Activated CD4-positive, alpha-beta T cell treated with anti-CD3 and anti-CD28 coated beads, Interleukin-2, amount 10 ng/mL, durations not matched to agents 24 days and 14 days (primary cell): ENCODE results near the gene RAI1. TPM values are rescaled to one million over a fixed set of nuclear protein-coding genes. Genes with fewer than 3 reads are reported as not detected.
"Not testable (repeated sequence)": the region's sequence is repeated elsewhere in the genome, so short reads cannot be mapped to it uniquely, and the experiment has no call there.

Experiments
- DNase-seq: peaks from one replicate; pipeline ENCODE4 v3.0.0; 2022
- H3K27ac Mint-ChIP-seq: one replicate; pipeline ENCODE4 v1.8.0; 2022; ENCODE audit warnings: mild to moderate bottlenecking, mixed read lengths
- H3K27me3 Mint-ChIP-seq: one replicate; pipeline ENCODE4 v1.8.0; 2022; ENCODE audit warnings: mixed read lengths
- H3K36me3 Mint-ChIP-seq: one replicate; pipeline ENCODE4 v1.8.0; 2022; ENCODE audit warnings: low read depth, mild to moderate bottlenecking, mixed read lengths
- H3K4me1 Mint-ChIP-seq: one replicate; pipeline ENCODE4 v1.8.0; 2021; ENCODE audit warnings: mixed read lengths
- H3K4me3 Mint-ChIP-seq: one replicate; pipeline ENCODE4 v1.8.0; 2022; ENCODE audit warnings: mild to moderate bottlenecking, moderate library complexity, mixed read lengths
- H3K9me3 Mint-ChIP-seq: one replicate; pipeline ENCODE4 v1.8.0; 2021; ENCODE audit warnings: mixed read lengths
- intact Hi-C: fragments of 100-400 bp; cut with micrococcal nuclease; formaldehyde crosslinking; loops from one replicate; pipeline ENCODE4 v1.15.1; 2023
- total RNA-seq: library from RNA; stranded (reverse); gene quantifications from 2 replicates; pipeline ENCODE4 v1.2.3, GENCODE V29; 2022

RAI1 gene
- total RNA-seq, 1 donor from 2014 or later = 34.5 TPM

DNA sequence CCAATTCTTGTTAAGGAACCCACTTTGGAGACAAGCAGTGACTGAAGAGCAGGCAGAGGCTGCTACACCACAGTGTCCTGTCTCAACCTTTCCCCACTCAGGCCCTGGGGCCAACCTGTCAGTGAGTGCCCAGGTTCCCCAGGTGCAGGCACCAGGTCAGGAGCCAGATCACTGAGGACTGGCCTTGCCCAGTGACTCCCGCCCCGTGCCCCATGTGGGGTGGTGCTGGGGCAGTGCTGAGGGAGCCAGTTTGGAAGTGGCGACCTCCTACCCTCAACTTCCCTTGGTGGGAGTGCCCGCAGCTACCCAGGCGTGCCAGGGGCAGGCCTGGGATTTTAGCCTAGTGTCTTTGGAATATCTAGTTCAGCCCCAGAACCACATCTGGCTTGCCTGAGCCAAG is 126.2 kb downstream of the RAI1 start:
- H3K27me3 Mint-ChIP-seq = no peaks in the 10 kb centered on the region
- peak overlapping the region; percentile 36 for H3K27ac Mint-ChIP-seq
- peaks cover 30% of the 10 kb centered on the region for H3K36me3 Mint-ChIP-seq
- no peak overlapping the region for H3K4me3 Mint-ChIP-seq
- DNase-seq = no peak
- intact Hi-C loops = no loop called here
- H3K9me3 Mint-ChIP-seq = no peaks in the 10 kb centered on the region
- peaks cover 10% of the 10 kb centered on the region for H3K4me1 Mint-ChIP-seq

DNA sequence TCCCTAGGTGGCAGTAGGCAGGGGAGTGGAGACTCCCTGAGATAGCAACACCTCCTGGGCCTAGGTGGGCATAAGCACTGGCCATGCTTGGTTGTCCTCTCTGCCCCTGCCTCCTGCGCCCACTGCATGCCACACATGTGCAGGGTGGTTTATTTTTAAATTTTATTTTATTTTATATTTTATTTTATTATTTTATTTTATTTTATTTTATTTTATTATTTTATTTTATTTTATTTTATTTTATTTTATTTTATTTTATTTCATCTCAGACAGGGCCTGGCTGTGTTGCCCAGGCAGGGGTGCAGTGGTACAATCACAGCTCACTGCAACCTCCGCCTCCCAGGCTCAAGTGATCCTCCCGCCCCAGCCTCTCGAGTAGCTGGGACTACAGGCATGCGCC is 126.9 kb downstream of the RAI1 start:
- H3K4me3 Mint-ChIP-seq, H3K27ac Mint-ChIP-seq, H3K9me3 Mint-ChIP-seq, DNase-seq, H3K27me3 Mint-ChIP-seq, intact Hi-C loops: not testable (repeated sequence)
- Mint-ChIP-seq H3K36me3 (peaks cover 34% of the 10 kb centered on the region), H3K4me1 (peaks cover 10% of the 10 kb centered on the region)

DNA sequence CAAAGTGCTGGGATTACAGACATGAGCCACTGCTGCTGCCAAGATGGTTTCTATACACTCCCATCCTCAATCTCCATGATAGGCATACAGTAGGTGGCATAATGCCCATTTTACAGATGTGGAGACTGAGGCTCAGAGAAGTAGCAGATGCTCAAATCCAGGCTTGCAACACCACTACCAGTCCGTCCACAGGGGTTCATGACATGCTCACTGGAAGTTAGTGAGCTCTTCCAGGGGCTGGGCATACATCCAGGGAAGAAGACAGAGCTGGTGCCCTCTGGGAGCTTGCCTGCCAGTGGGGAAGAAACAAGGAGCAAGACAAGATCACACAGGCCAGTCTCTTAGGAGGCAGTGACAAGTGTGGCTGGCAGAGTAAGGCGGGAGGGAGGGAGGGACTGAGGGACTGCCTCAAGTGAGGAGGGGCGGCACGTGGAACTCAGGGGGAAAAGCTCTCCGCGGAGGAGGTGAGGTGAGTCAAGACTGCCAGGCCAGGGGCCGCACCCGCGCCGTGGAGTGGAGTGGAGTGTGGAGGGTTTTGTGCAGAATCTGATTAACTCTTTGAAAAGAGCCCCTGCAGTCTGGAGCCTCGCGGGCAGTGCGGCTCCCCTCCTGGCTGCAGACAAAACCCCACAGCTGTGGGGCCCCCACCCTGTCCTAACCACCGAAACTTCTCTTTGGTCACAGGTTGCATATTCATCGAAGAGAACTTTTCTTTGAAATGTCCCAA is 127.6 kb downstream of the RAI1 start:
- Mint-ChIP-seq H3K4me3 (no peak overlapping the region), H3K27ac (peak overlapping the region; percentile 61), H3K4me1 (peaks cover 10% of the 10 kb centered on the region), H3K9me3 (no peaks in the 10 kb centered on the region), H3K36me3 (peaks cover 34% of the 10 kb centered on the region), H3K27me3 (no peaks in the 10 kb centered on the region)
- DNase-seq = no peak
- intact Hi-C loops = no loop called here

- Mint-ChIP-seq H3K27ac (no peak overlapping the region), H3K36me3 (peaks cover 32% of the 10 kb centered on the region), H3K9me3 (no peaks in the 10 kb centered on the region), H3K27me3 (no peaks in the 10 kb centered on the region), H3K4me3 (no peak overlapping the region), H3K4me1 (peaks cover 10% of the 10 kb centered on the region)
- intact Hi-C loops = no loop called here
- DNase-seq = no peak
Measured at GRCh38 chr17:17809531-17810083, 128.3 kb downstream of the RAI1 start.

- no peak overlapping the region for H3K4me3 Mint-ChIP-seq
- no peaks in the 10 kb centered on the region for H3K9me3 Mint-ChIP-seq
Measured at GRCh38 chr17:17810084-17810894, 129.0 kb downstream of the RAI1 start.

DNA sequence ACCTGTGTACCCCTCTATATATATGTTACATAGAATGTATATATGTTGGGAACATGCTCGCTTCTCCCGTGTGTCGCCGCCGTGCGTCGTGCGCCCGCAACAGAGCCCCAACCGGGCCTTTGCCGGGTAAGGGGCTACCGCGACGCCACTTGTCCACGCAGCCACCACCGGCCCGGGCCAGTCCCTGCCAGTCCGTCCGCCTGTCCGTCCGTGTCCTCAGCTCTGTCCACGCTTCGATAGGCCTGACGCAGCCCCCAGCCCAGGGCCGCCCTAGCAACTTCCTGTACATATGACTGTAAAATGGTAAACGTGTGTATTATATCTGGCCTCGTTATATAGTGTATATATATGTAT is 129.6 kb downstream of the RAI1 start:
- H3K4me1 Mint-ChIP-seq = peaks cover 10% of the 10 kb centered on the region
- peaks cover 36% of the 10 kb centered on the region for H3K36me3 Mint-ChIP-seq
- no peak for DNase-seq
- no peaks in the 10 kb centered on the region for H3K27me3 Mint-ChIP-seq
- H3K9me3 Mint-ChIP-seq = no peaks in the 10 kb centered on the region
- intact Hi-C loops = no loop called here
- H3K4me3 Mint-ChIP-seq = no peak overlapping the region
- H3K27ac Mint-ChIP-seq = no peak overlapping the region

More at GRCh38 chr17:17810084-17810894, 129.0 kb downstream of the RAI1 start:
- H3K27me3 Mint-ChIP-seq = no peaks in the 10 kb centered on the region
- intact Hi-C loops = no loop called here
- H3K36me3 Mint-ChIP-seq = peaks cover 34% of the 10 kb centered on the region
- DNase-seq = no peak
- H3K4me1 Mint-ChIP-seq = peaks cover 10% of the 10 kb centered on the region
- H3K27ac Mint-ChIP-seq = no peak overlapping the region

- Mint-ChIP-seq H3K27ac (peak overlapping the region; percentile 56), H3K9me3 (no peaks in the 10 kb centered on the region), H3K27me3 (no peaks in the 10 kb centered on the region), H3K36me3 (peaks cover 42% of the 10 kb centered on the region), H3K4me1 (peaks cover 10% of the 10 kb centered on the region), H3K4me3 (no peak overlapping the region)
- no peak for DNase-seq
- intact Hi-C loops = loop anchor here (1.0 kb wide), 1 partner anchor 49 kb away; no protein-coding TSS in a partner anchor
Measured at GRCh38 chr17:17811381-17812210, 130.3 kb downstream of the RAI1 start.

GRCh38 chr17:17812211-17813054 is 131.2 kb downstream of the RAI1 start:
- H3K27ac Mint-ChIP-seq = no peak overlapping the region
- no peak overlapping the region for H3K4me3 Mint-ChIP-seq
- intact Hi-C loops = loop anchor here (1.0 kb wide), 1 partner anchor 48 kb away; no protein-coding TSS in a partner anchor
- H3K4me1 Mint-ChIP-seq = peaks cover 8% of the 10 kb centered on the region
- H3K9me3 Mint-ChIP-seq = no peaks in the 10 kb centered on the region
- H3K36me3 Mint-ChIP-seq = peaks cover 47% of the 10 kb centered on the region
- peak; percentile 90 for DNase-seq
- H3K27me3 Mint-ChIP-seq = no peaks in the 10 kb centered on the region

- no peak overlapping the region for H3K27ac Mint-ChIP-seq
- no peak for DNase-seq
Measured at GRCh38 chr17:17813055-17813724, 131.9 kb downstream of the RAI1 start.

DNA sequence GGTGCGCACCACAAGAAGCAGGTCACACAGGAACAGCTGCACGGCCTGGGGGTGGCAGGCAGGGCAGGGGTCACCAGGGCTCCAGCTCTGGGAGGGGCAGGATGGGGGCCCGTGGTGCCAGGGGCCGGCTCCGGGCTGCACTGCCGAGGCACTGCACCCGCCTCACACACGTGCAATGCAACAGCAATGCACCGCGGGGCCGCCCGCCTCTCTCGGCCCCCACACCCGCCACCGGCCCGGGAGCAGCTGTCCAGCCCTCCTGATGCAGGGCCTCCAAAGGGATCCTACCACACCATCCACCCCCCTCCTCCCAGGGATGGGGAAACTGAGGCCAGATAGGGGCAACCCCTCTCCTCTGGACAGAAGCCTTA is 132.5 kb downstream of the RAI1 start:
- no peak overlapping the region for H3K27ac Mint-ChIP-seq
- H3K9me3 Mint-ChIP-seq = no peaks in the 10 kb centered on the region
- H3K36me3 Mint-ChIP-seq = peaks cover 52% of the 10 kb centered on the region
- no peak for DNase-seq
- peaks cover 14% of the 10 kb centered on the region for H3K4me1 Mint-ChIP-seq
- H3K27me3 Mint-ChIP-seq = no peaks in the 10 kb centered on the region
- intact Hi-C loops = no loop called here
- H3K4me3 Mint-ChIP-seq = no peak overlapping the region

More at GRCh38 chr17:17813055-17813724, 131.9 kb downstream of the RAI1 start:
- Mint-ChIP-seq H3K4me1 (peaks cover 11% of the 10 kb centered on the region), H3K27me3 (no peaks in the 10 kb centered on the region), H3K36me3 (peaks cover 49% of the 10 kb centered on the region), H3K4me3 (no peak overlapping the region), H3K9me3 (no peaks in the 10 kb centered on the region)
- intact Hi-C loops = no loop called here

DNA sequence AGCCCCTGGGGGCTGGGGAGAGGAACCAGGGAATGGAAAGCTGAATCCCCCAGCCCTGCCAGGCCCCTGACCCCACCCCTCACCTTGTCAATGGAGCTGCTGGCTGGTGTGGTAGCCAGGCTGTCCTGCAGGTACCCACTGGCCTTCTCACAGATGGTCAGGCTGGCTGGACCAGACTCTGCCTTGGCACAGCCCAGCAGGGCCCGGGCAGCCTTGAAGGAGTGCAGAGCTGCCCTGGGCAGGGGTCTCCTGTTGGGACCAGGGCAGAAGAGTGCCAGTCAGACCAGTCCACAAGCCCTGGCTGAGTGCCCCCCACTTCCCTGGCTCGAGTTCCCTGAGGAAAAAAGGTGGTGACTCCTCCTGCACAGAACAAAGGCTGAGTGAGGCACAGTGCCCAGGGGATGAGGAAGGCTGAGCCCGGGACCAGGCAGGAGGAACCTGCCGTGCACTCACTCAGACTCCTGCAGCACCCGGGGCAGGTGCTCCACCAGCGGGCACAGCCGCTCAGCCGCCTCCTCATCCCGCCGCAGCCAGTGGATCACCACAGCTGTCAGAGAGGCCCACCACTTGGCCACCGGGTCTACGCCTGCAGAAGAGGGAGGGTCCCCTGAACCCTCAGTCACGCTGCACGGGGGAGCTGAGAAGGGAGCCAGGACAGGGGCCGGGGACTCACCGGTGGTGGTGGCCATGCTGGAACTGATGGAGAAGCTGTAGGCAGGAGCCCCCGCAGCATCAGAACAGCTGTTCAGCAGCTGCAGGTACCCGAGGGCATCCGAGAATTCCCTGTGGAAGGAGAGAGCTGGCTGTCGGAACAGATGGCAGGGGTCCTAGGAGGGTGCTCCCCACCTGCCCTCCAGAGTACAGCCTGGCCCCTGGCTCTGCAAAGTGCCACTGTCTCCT is 133.2 kb downstream of the RAI1 start:
- Mint-ChIP-seq H3K4me3 (no peak overlapping the region), H3K27me3 (no peaks in the 10 kb centered on the region), H3K36me3 (peaks cover 58% of the 10 kb centered on the region), H3K27ac (no peak overlapping the region), H3K9me3 (no peaks in the 10 kb centered on the region), H3K4me1 (peaks cover 16% of the 10 kb centered on the region)
- intact Hi-C loops = no loop called here
- no peak for DNase-seq

GRCh38 chr17:17815062-17815406 is 133.8 kb downstream of the RAI1 start:
- DNase-seq = no peak
- Mint-ChIP-seq H3K4me1 (peaks cover 23% of the 10 kb centered on the region), H3K9me3 (no peaks in the 10 kb centered on the region), H3K4me3 (no peak overlapping the region), H3K27me3 (no peaks in the 10 kb centered on the region), H3K27ac (no peak overlapping the region), H3K36me3 (peaks cover 64% of the 10 kb centered on the region)
- intact Hi-C loops = no loop called here
